ENCODE measurements around the gene TTC4. TPM values are rescaled to one million over a fixed set of nuclear protein-coding genes. Genes with fewer than 3 reads are reported as not detected.

Gene TTC4
- total RNA-seq, 1 experiment from 2014 or later: 26.3 TPM

- H3K27ac ChIP-seq (ENCODE audit: low read depth, low read length): no peak overlapping the region
- DNase-seq (ENCODE audit: low read depth, low spot score) (no peak), ATAC-seq (no peak)
- H3K4me1 ChIP-seq (ENCODE audit: control insufficient read depth in 1 of 2, insufficient read depth in 2 of 2, low read length in 2 of 2): no peaks in the 10 kb centered on the region
- no peak overlapping the region for H3K4me3 ChIP-seq (replicated peaks in 1 of 2; ENCODE audit: low read depth in 1 of 2, low read length in 2 of 2)
- H3K27me3 ChIP-seq (ENCODE audit: insufficient read depth, low read length): no peaks in the 10 kb centered on the region
- no peak overlapping the region for H3K4me2 ChIP-seq (ENCODE audit: low read length)
- no peaks in the 10 kb centered on the region for H3K79me2 ChIP-seq (ENCODE audit: insufficient read depth, low read length)
- H3K9ac ChIP-seq (ENCODE audit: low read length): no peak overlapping the region
- H4K20me1 ChIP-seq (ENCODE audit: insufficient read depth): no peaks in the 10 kb centered on the region
- H3K36me3 ChIP-seq (ENCODE audit: control insufficient read depth in 1 of 2, insufficient read depth in 2 of 2, low read length in 2 of 2): no peaks in the 10 kb centered on the region
- no peak overlapping the region for H2AFZ ChIP-seq (ENCODE audit: low read depth, low read length, poor library complexity, severe bottlenecking)
- ChIA-PET CTCF (interaction anchor here (0.6 kb wide), 1 partner anchor 126 kb away, joined by 3 read pairs; no protein-coding TSS in a partner anchor), RAD21 (ENCODE audit: low non-redundant PET in 1 of 2, low total read pairs in 2 of 2, uncharacterized antibody in 2 of 2, unreplicated experiment in 2 of 2) (no interaction called here), POLR2A (interaction anchor here (0.6 kb wide), 1 partner anchor 76 kb away, joined by 3 read pairs; no protein-coding TSS in a partner anchor)
- no peaks in the 10 kb centered on the region for H3K9me2 ChIP-seq (ENCODE audit: insufficient read depth)
- no TSS peak for BruUV-seq (replicated peaks)
- H3K9me3 ChIP-seq (ENCODE audit: control insufficient read depth in 1 of 2, insufficient read depth in 1 of 2, low read depth in 1 of 2, low read length in 2 of 2): no peaks in the 10 kb centered on the region
- TF ChIP-seq YY1 (IDR thresholded peaks at IDR 0.05; ENCODE audit: extremely low read depth, insufficient replicate concordance, low read depth, low read length): no peak
- no peak for TF ChIP-seq EZH2 (IDR thresholded peaks at IDR 0.05)
- no peak for TF ChIP-seq RAD21 (IDR thresholded peaks at IDR 0.05; ENCODE audit: low read depth)
- no peak for TF ChIP-seq SP1 (IDR thresholded peaks at IDR 0.05; ENCODE audit: low read depth)
- TF ChIP-seq ZFX (IDR thresholded peaks at IDR 0.05): no peak
- no peak for TF ChIP-seq POLR2A (IDR thresholded peaks at IDR 0.05; ENCODE audit: borderline replicate concordance, extremely low read depth, insufficient read depth, insufficient read length)
- TF ChIP-seq REST (IDR thresholded peaks at IDR 0.05; ENCODE audit: low read depth): no peak
- TF ChIP-seq SRF (IDR thresholded peaks at IDR 0.05; ENCODE audit: low read depth): no peak
- TF ChIP-seq JUND (IDR thresholded peaks at IDR 0.05): no peak
- TF ChIP-seq, protein P1, sequence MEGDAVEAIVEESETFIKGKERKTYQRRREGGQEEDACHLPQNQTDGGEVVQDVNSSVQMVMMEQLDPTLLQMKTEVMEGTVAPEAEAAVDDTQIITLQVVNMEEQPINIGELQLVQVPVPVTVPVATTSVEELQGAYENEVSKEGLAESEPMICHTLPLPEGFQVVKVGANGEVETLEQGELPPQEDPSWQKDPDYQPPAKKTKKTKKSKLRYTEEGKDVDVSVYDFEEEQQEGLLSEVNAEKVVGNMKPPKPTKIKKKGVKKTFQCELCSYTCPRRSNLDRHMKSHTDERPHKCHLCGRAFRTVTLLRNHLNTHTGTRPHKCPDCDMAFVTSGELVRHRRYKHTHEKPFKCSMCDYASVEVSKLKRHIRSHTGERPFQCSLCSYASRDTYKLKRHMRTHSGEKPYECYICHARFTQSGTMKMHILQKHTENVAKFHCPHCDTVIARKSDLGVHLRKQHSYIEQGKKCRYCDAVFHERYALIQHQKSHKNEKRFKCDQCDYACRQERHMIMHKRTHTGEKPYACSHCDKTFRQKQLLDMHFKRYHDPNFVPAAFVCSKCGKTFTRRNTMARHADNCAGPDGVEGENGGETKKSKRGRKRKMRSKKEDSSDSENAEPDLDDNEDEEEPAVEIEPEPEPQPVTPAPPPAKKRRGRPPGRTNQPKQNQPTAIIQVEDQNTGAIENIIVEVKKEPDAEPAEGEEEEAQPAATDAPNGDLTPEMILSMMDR (IDR thresholded peaks at IDR 0.05 in 2 of 3, conservative IDR thresholded peaks at IDR 0.05 in 1 of 3; ENCODE audit: borderline replicate concordance in 1 of 3, insufficient read depth in 1 of 3, low read depth in 2 of 3, low read length in 2 of 3): no peak
- no peak for TF ChIP-seq ELF1 (IDR thresholded peaks at IDR 0.05; ENCODE audit: borderline replicate concordance, low read depth)
- TF ChIP-seq ATF3 (IDR thresholded peaks at IDR 0.05): no peak
- no peak for TF ChIP-seq EZH2phosphoT487 (IDR thresholded peaks at IDR 0.05; ENCODE audit: borderline replicate concordance)
- intact Hi-C loops (cut with micrococcal nuclease): no loop called here
Observed at GRCh38 chr1:54686155-54686554, 29.5 kb upstream of the TTC4 start.

All from HCT116 (cell line).